Hematopoietic multipotent progenitor cell treated with erythropoietin and hydrocortisone succinate and interleukin-3 and kit ligand, for 15 days (in vitro differentiated cells): ENCODE measurements around the gene ASL.
"Not testable (repeated sequence)": the region's sequence is repeated elsewhere in the genome, so short reads cannot be mapped to it uniquely, and the experiment has no call there.

Experiments used
- DNase-seq: peaks from one replicate; pipeline ENCODE4 v3.0.0-alpha.2; 2015; ENCODE audit warnings: low spot score

ASL gene

GRCh38 chr7:66119245-66119850 is 43.7 kb downstream of the ASL start:
- DNase-seq, result no peak

GRCh38 chr7:66123175-66123528 is 47.5 kb downstream of the ASL start:
- DNase-seq, result no peak

GRCh38 chr7:66124569-66124861 is 48.9 kb downstream of the ASL start:
- DNase-seq, result not testable (repeated sequence)

- no peak for DNase-seq
Observed at GRCh38 chr7:66125052-66125694, 49.6 kb downstream of the ASL start.

- DNase-seq, result not testable (repeated sequence)
Observed at GRCh38 chr7:66125781-66126352, 50.2 kb downstream of the ASL start.

- not testable (repeated sequence) for DNase-seq
Observed at GRCh38 chr7:66127172-66127571, 51.6 kb downstream of the ASL start.

GRCh38 chr7:66138994-66139752 is 63.6 kb downstream of the ASL start:
- no peak for DNase-seq

- no peak for DNase-seq
Observed at GRCh38 chr7:66140924-66141323, 65.3 kb downstream of the ASL start.

- DNase-seq, result no peak
Observed at GRCh38 chr7:66142334-66142733, 66.7 kb downstream of the ASL start.

- DNase-seq, result no peak
Observed at GRCh38 chr7:66142996-66143395, 67.4 kb downstream of the ASL start.
